H1 (cell line): Measurements from ENCODE around the gene FHOD1. TPM values are rescaled to one million over a fixed set of nuclear protein-coding genes. Genes with fewer than 3 reads are reported as not detected.
A peak's percentile ranks its signal among the peaks of the same experiment; 100 is the strongest.

Source experiments
- CBX8 ChIP-seq: fragments of 300-800, 300-1000 bp; sonication (generic); IDR thresholded peaks from 2 replicates; pipeline ENCODE4 v1.7.1; 2016; ENCODE audit warnings: low read depth, low read length, borderline replicate concordance
- CTBP2 ChIP-seq: IDR thresholded peaks from 2 replicates; pipeline ENCODE4 v1.7.0; 2011; ENCODE audit warnings: borderline replicate concordance, mild to moderate bottlenecking, moderate library complexity, mixed read lengths, low read length; ENCODE audit not compliant: insufficient read depth, insufficient read length
- EGR1 ChIP-seq: IDR thresholded peaks from 2 replicates; pipeline ENCODE4 v1.6.1; 2011; ENCODE audit warnings: low read depth, low read length, borderline replicate concordance
- FOSL1 ChIP-seq: IDR thresholded peaks from 2 replicates; pipeline ENCODE4 v1.6.1; 2011; ENCODE audit warnings: mild to moderate bottlenecking, low read depth, low read length, moderate library complexity; ENCODE audit not compliant: insufficient read depth
- KDM5A ChIP-seq: fragments of 200-600 bp; IDR thresholded peaks from 2 replicates; pipeline ENCODE4 v1.7.1; 2012; ENCODE audit warnings: mild to moderate bottlenecking, low read length, inconsistent platforms, mixed read lengths
- SIRT6 ChIP-seq: IDR thresholded peaks from one replicate; pipeline ENCODE4 v1.7.1; 2012; ENCODE audit warnings: low read length, inconsistent platforms
- TAF1 ChIP-seq: IDR thresholded peaks from 2 replicates; pipeline ENCODE4 v1.6.1; 2011; ENCODE audit warnings: mild to moderate bottlenecking, low read depth, low read length
- TAF7 ChIP-seq: optimal IDR thresholded peaks from 2 replicates; pipeline ENCODE3; 2011; ENCODE audit warnings: low read depth, mild to moderate bottlenecking, inconsistent platforms, low read length, moderate library complexity, borderline replicate concordance
- TBP ChIP-seq: IDR thresholded peaks from 2 replicates; pipeline ENCODE4 v1.6.1; 2011; ENCODE audit warnings: low read depth, low read length, improper control_type of control experiment
- TCF12 ChIP-seq: IDR thresholded peaks from 2 replicates; pipeline ENCODE4 v1.6.1; 2011; ENCODE audit warnings: low read depth, mild to moderate bottlenecking, low read length
- polyA plus RNA-seq, 7 experiments: library from polyadenylated mRNA; depleted of rRNA in 3 of 7; stranded (reverse) in 5 of 7; unstranded in 2 of 7; fragments of >200 nt in 5 of 7; fragments of 200-250 nt in 2 of 7; gene quantifications; 1 replicate in 5 of 7; 2 replicates in 1 of 7; 4 replicates in 1 of 7; pipeline versions ENCODE4 v1.2.1 to v1.2.3, GENCODE V29; 2011 to 2013; ENCODE audit warnings: missing spikeins in 2 of 7, mixed read lengths in 2 of 7
- total RNA-seq: library from RNA; stranded (reverse); fragmentation: NEBNext Ultra II Directional; extraction: Animal tissue kit (Norgen Biotek cat#: 25700); gene quantifications from 2 replicates; pipeline ENCODE4 v1.2.1, GENCODE V29; 2021
- TF ChIP-seq, protein P1 (sequence below): fragments of 300-600 bp; sonication (generic); IDR thresholded peaks from 2 replicates; pipeline ENCODE4 v1.7.1; 2012; ENCODE audit warnings: low read length, moderate library complexity, mild to moderate bottlenecking, inconsistent platforms; ENCODE audit not compliant: insufficient replicate concordance

Gene FHOD1
- total and polyA plus RNA-seq, 2 of the 8 experiments (the other 6 are each of a cell fraction or from before 2014, with no cell fraction given) = 31.3 to 60.7 TPM

DNA sequence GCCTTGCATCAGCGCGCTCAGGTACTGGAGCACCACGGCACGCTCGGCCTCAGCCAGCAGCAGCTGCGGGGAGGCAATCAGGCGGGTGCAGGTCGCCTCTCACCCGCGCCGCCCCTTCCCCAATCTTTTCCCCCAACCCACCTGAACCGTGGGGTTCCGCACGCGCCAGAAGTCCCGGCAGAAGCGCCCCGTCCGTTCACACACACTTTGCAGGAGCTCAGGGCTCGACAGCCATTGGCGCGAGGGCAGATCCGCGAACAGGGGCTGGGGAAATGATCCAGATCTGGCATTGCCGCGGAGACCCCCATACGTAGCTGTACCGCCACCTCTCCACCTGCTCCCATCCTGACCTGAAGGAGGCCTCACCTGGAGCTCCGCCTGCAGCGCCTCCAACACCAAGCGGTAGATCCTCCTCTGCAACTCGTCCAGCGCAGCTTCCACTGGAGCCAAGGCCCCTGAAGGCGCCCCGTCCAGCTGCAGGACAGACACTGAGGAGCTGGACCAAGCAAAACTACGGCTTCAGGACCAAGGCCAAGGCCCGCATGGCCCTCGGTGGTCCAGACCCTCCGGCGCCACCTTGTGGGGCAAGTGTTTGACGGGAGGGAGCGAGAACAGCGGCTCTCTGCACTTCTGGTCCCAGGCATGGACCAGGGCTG is 62.2 kb downstream of the FHOD1 start (continued):
- peak; percentile 47 for TF ChIP-seq TAF7
- TF ChIP-seq CBX8 = no peak
- TF ChIP-seq TAF1 = no peak
- no peak for TF ChIP-seq KDM5A
- no peak for TF ChIP-seq SIRT6
- TF ChIP-seq FOSL1 = no peak
- peak; percentile 69 for TF ChIP-seq EGR1
- TF ChIP-seq, protein P1, sequence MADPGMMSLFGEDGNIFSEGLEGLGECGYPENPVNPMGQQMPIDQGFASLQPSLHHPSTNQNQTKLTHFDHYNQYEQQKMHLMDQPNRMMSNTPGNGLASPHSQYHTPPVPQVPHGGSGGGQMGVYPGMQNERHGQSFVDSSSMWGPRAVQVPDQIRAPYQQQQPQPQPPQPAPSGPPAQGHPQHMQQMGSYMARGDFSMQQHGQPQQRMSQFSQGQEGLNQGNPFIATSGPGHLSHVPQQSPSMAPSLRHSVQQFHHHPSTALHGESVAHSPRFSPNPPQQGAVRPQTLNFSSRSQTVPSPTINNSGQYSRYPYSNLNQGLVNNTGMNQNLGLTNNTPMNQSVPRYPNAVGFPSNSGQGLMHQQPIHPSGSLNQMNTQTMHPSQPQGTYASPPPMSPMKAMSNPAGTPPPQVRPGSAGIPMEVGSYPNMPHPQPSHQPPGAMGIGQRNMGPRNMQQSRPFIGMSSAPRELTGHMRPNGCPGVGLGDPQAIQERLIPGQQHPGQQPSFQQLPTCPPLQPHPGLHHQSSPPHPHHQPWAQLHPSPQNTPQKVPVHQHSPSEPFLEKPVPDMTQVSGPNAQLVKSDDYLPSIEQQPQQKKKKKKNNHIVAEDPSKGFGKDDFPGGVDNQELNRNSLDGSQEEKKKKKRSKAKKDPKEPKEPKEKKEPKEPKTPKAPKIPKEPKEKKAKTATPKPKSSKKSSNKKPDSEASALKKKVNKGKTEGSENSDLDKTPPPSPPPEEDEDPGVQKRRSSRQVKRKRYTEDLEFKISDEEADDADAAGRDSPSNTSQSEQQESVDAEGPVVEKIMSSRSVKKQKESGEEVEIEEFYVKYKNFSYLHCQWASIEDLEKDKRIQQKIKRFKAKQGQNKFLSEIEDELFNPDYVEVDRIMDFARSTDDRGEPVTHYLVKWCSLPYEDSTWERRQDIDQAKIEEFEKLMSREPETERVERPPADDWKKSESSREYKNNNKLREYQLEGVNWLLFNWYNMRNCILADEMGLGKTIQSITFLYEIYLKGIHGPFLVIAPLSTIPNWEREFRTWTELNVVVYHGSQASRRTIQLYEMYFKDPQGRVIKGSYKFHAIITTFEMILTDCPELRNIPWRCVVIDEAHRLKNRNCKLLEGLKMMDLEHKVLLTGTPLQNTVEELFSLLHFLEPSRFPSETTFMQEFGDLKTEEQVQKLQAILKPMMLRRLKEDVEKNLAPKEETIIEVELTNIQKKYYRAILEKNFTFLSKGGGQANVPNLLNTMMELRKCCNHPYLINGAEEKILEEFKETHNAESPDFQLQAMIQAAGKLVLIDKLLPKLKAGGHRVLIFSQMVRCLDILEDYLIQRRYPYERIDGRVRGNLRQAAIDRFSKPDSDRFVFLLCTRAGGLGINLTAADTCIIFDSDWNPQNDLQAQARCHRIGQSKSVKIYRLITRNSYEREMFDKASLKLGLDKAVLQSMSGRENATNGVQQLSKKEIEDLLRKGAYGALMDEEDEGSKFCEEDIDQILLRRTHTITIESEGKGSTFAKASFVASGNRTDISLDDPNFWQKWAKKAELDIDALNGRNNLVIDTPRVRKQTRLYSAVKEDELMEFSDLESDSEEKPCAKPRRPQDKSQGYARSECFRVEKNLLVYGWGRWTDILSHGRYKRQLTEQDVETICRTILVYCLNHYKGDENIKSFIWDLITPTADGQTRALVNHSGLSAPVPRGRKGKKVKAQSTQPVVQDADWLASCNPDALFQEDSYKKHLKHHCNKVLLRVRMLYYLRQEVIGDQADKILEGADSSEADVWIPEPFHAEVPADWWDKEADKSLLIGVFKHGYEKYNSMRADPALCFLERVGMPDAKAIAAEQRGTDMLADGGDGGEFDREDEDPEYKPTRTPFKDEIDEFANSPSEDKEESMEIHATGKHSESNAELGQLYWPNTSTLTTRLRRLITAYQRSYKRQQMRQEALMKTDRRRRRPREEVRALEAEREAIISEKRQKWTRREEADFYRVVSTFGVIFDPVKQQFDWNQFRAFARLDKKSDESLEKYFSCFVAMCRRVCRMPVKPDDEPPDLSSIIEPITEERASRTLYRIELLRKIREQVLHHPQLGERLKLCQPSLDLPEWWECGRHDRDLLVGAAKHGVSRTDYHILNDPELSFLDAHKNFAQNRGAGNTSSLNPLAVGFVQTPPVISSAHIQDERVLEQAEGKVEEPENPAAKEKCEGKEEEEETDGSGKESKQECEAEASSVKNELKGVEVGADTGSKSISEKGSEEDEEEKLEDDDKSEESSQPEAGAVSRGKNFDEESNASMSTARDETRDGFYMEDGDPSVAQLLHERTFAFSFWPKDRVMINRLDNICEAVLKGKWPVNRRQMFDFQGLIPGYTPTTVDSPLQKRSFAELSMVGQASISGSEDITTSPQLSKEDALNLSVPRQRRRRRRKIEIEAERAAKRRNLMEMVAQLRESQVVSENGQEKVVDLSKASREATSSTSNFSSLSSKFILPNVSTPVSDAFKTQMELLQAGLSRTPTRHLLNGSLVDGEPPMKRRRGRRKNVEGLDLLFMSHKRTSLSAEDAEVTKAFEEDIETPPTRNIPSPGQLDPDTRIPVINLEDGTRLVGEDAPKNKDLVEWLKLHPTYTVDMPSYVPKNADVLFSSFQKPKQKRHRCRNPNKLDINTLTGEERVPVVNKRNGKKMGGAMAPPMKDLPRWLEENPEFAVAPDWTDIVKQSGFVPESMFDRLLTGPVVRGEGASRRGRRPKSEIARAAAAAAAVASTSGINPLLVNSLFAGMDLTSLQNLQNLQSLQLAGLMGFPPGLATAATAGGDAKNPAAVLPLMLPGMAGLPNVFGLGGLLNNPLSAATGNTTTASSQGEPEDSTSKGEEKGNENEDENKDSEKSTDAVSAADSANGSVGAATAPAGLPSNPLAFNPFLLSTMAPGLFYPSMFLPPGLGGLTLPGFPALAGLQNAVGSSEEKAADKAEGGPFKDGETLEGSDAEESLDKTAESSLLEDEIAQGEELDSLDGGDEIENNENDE = no peak
- no peak for TF ChIP-seq CTBP2
- TF ChIP-seq TBP = peak; percentile 61; the same call in 1 of the 2 replicates
- peak; percentile 47; the same call in 1 of the 2 replicates for TF ChIP-seq TCF12
